A673 (cell line): ENCODE measurements around the gene NEK9. TPM values are rescaled to one million over a fixed set of nuclear protein-coding genes. Genes with fewer than 3 reads are reported as not detected.
A peak's percentile ranks its signal among the peaks of the same experiment; 100 is the strongest.

Source experiments
- BruUV-seq: library from RNA; stranded (reverse); fragments of 400-500 nt; replicated peaks from 2 replicates; lab custom pipeline; 2021; lab: Mats Ljungman, UMichigan
- CTCF ChIA-PET: fragments of 300-600 bp; sonication (Branson Sonifier 250); formaldehyde crosslinking; loops from one replicate; lab custom pipeline; 2022; ENCODE audit warnings: antibody characterized with exemption; lab: Charles Lee
- POLR2A ChIA-PET: fragments of 300-600 bp; sonication (Branson Sonifier 250); formaldehyde crosslinking; loops from one replicate; lab custom pipeline; 2022; ENCODE audit warnings: antibody characterized with exemption; ENCODE audit not compliant: low non-redundant PET; lab: Charles Lee
- DNase-seq: peaks from one replicate; pipeline ENCODE4 v3.0.0-alpha.2; 2015; ENCODE audit warnings: low spot score
- H3K27ac ChIP-seq: fragments of 200-600 bp; sonication (generic); 2 replicates; pipeline ENCODE4 v1.5.1; 2016; ENCODE audit warnings: mixed run types, low read depth, mild to moderate bottlenecking, mixed read lengths, antibody characterized with exemption, low read length; ENCODE audit not compliant: poor library complexity, severe bottlenecking
- H3K27me3 ChIP-seq: fragments of 200-600 bp; sonication (generic); replicated peaks from 2 replicates; pipeline ENCODE4 v1.6.1; 2017; ENCODE audit warnings: mixed run types, low read depth, mild to moderate bottlenecking, mixed read lengths, antibody characterized with exemption, low read length; ENCODE audit not compliant: insufficient read depth, poor library complexity
- H3K36me3 ChIP-seq: fragments of 200-600 bp; sonication (generic); 2 replicates; pipeline ENCODE4 v1.6.1; 2016; ENCODE audit warnings: mixed run types, mild to moderate bottlenecking, mixed read lengths, antibody characterized with exemption, low read length; ENCODE audit not compliant: insufficient read depth, poor library complexity, severe bottlenecking
- H3K4me1 ChIP-seq: fragments of 200-600 bp; sonication (generic); 2 replicates; pipeline ENCODE4 v1.6.1; 2017; ENCODE audit warnings: mixed run types, mild to moderate bottlenecking, mixed read lengths, antibody characterized with exemption, low read length; ENCODE audit not compliant: insufficient read depth, poor library complexity, severe bottlenecking
- H3K4me3 ChIP-seq: fragments of 200-600 bp; sonication (generic); 2 replicates; pipeline ENCODE4 v1.5.1; 2016; ENCODE audit warnings: low read depth, mixed run types, mild to moderate bottlenecking, mixed read lengths, low read length; ENCODE audit not compliant: poor library complexity, severe bottlenecking
- H3K9me3 ChIP-seq: fragments of 200-600 bp; sonication (generic); 2 replicates; pipeline ENCODE4 v1.6.1; 2016; ENCODE audit warnings: mixed run types, low read depth, mild to moderate bottlenecking, mixed read lengths, antibody characterized with exemption, low read length; ENCODE audit not compliant: poor library complexity, severe bottlenecking
- EZH2 ChIP-seq: fragments of 200-600 bp; sonication (generic); IDR thresholded peaks from 2 replicates; pipeline ENCODE4 v1.6.1; 2017; ENCODE audit warnings: borderline replicate concordance, low read depth, mild to moderate bottlenecking, mixed read lengths, antibody characterized with exemption, low read length; ENCODE audit not compliant: poor library complexity, severe bottlenecking
- intact Hi-C: fragments of 100-400 bp; cut with micrococcal nuclease; formaldehyde crosslinking; loops from one replicate; pipeline ENCODE4 v1.10.0; 2022; ENCODE audit not compliant: unreplicated experiment
- total RNA-seq: library from RNA; stranded (reverse); gene quantifications from 2 replicates; pipeline ENCODE4 v1.2.3, GENCODE V29; 2021
- TF ChIP-seq, protein P1 (sequence below): fragments of 300-800, 200-600 bp; sonication (generic); conservative IDR thresholded peaks from 2 replicates; pipeline ENCODE4 v1.5.1; 2017; ENCODE audit warnings: low read depth, mild to moderate bottlenecking, antibody characterized with exemption, low read length, moderate library complexity, mixed read lengths

Gene NEK9
- total RNA-seq, 1 experiment from 2014 or later: 75.8 TPM

DNA sequence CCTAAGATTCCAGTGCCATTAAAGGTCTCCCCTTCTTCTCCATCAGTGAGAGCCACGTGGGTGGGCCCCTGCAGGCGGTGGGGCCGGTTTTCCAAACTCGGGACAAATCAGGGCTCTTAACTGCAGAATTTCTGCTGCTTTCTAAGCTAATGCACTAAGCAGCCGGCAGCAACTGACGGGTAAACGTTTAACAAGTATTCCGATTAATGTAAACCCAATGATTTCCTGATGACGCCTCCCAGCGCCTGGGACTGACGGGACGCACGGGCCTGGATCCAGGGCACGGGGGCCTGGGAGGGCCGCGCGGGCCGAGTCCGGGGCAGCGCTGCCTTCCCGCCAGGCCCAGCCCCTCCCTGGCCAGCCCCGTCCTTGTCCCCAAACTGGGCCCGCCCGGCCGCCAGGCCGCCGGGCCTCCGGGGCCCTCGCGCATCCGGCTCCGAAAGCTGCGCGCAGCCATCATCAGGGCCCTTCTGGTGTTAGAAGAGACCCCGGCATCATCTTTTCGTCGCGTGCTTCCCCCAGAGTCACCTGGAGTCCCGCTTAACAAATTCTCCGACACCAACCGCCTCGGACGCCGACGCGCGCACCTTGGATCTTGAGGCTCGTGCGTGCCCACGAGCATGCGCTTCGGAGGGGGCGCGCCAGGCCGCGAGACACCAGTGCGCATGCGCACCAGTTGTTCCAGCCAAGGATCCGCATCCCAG lies 75.8 kb downstream of the NEK9 start, which contains the start of gene MLH3:
Gene MLH3 (minus strand): TSS at position 616 of the 704 bp plus-strand sequence. CDS start 1,812 bp downstream, outside the sequence.
- BruUV-seq: no TSS peak
- TF ChIP-seq EZH2: no peak
- TF ChIP-seq, protein P1, sequence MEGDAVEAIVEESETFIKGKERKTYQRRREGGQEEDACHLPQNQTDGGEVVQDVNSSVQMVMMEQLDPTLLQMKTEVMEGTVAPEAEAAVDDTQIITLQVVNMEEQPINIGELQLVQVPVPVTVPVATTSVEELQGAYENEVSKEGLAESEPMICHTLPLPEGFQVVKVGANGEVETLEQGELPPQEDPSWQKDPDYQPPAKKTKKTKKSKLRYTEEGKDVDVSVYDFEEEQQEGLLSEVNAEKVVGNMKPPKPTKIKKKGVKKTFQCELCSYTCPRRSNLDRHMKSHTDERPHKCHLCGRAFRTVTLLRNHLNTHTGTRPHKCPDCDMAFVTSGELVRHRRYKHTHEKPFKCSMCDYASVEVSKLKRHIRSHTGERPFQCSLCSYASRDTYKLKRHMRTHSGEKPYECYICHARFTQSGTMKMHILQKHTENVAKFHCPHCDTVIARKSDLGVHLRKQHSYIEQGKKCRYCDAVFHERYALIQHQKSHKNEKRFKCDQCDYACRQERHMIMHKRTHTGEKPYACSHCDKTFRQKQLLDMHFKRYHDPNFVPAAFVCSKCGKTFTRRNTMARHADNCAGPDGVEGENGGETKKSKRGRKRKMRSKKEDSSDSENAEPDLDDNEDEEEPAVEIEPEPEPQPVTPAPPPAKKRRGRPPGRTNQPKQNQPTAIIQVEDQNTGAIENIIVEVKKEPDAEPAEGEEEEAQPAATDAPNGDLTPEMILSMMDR: no peak
- POLR2A ChIA-PET: no interaction called here
- Histone ChIP-seq H3K36me3 (peaks cover 3% of the 10 kb centered on the region), H3K4me1 (peaks cover 20% of the 10 kb centered on the region), H3K4me3 (peak within 1 kb of the TSS; percentile 52), H3K27ac (no peak within 1 kb of the TSS), H3K27me3 (no peaks in the 10 kb centered on the region), H3K9me3 (no peaks in the 10 kb centered on the region)
- CTCF ChIA-PET: no interaction called here
- peak; percentile 89 for DNase-seq
- intact Hi-C loops: no loop called here

DNA sequence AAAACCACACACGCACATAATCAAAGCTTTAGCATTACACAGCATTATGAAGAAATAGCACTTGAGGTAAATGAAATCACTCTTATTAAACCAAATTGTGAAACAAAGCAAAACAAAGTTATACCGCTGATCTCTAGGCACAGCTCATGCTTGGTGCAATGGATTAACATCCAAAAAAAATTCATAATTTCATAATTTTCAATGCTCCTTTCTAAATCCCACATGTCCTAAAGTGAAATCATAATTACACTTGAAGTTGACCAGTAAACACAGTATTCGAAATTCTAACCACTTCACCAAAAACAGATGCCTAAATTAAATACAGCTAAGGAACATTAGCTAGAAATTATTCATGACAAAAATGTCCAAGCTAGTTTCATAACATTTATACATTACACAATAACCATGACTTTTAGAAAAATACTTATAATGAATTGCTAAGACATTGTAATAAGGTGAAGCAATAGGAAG lies 77.1 kb downstream of the NEK9 start:
- H3K4me1 ChIP-seq: peaks cover 20% of the 10 kb centered on the region
- TSS peak; percentile 18 for BruUV-seq
- H3K27ac ChIP-seq: no peak overlapping the region
- H3K9me3 ChIP-seq: no peaks in the 10 kb centered on the region
- intact Hi-C loops: no loop called here
- POLR2A ChIA-PET: no interaction called here
- H3K27me3 ChIP-seq: no peaks in the 10 kb centered on the region
- no peak for TF ChIP-seq EZH2
- TF ChIP-seq, protein P1: no peak
- H3K36me3 ChIP-seq: peaks cover 3% of the 10 kb centered on the region
- CTCF ChIA-PET: no interaction called here
- H3K4me3 ChIP-seq: no peak overlapping the region
- DNase-seq: no peak

- intact Hi-C loops: no loop called here
- Histone ChIP-seq H3K4me1 (peaks cover 20% of the 10 kb centered on the region), H3K27ac (no peak overlapping the region), H3K36me3 (peaks cover 3% of the 10 kb centered on the region), H3K27me3 (no peaks in the 10 kb centered on the region), H3K4me3 (no peak overlapping the region), H3K9me3 (no peaks in the 10 kb centered on the region)
- TF ChIP-seq, protein P1: no peak
- TF ChIP-seq EZH2: no peak
- no TSS peak for BruUV-seq
- CTCF ChIA-PET: no interaction called here
- no peak for DNase-seq
- POLR2A ChIA-PET: no interaction called here
Observed at GRCh38 chr14:75049136-75049535, 77.7 kb downstream of the NEK9 start.
